Trophoblast cell (in vitro differentiated cells and primary cell): ENCODE measurements around the gene TTC31.

Experiments
- DNase-seq, 2 donors: peaks; one replicate each; pipeline ENCODE4 v3.0.0-alpha.2; 2016
- H2AFZ ChIP-seq: 2 replicates; pipeline ENCODE4 v1.6.1; 2013; ENCODE audit warnings: low read length, moderate library complexity, mild to moderate bottlenecking; ENCODE audit not compliant: insufficient read depth, poor library complexity
- H2AK5ac ChIP-seq: 2 replicates; pipeline ENCODE4 v1.6.1; 2013; ENCODE audit warnings: mild to moderate bottlenecking, low read length
- H2BK120ac ChIP-seq: 2 replicates; pipeline ENCODE4 v1.6.1; 2013; ENCODE audit warnings: low read length, mild to moderate bottlenecking, moderate library complexity; ENCODE audit not compliant: insufficient read depth, poor library complexity
- H2BK12ac ChIP-seq: 2 replicates; pipeline ENCODE4 v1.6.1; 2013; ENCODE audit warnings: mild to moderate bottlenecking, low read length, moderate library complexity
- H2BK5ac ChIP-seq: 2 replicates; pipeline ENCODE4 v1.6.1; 2013; ENCODE audit warnings: low read length, low read depth, moderate library complexity, mild to moderate bottlenecking; ENCODE audit not compliant: poor library complexity
- H3K14ac ChIP-seq: 2 replicates; pipeline ENCODE4 v1.6.1; 2013; ENCODE audit warnings: mild to moderate bottlenecking, low read length
- H3K18ac ChIP-seq: 2 replicates; pipeline ENCODE4 v1.6.1; 2013; ENCODE audit warnings: mild to moderate bottlenecking, low read length
- H3K23ac ChIP-seq: 2 replicates; pipeline ENCODE4 v1.6.1; 2013; ENCODE audit warnings: low read length
- H3K27ac ChIP-seq: 2 replicates; pipeline ENCODE4 v1.5.1; 2013; ENCODE audit warnings: low read depth, mild to moderate bottlenecking, inconsistent platforms, low read length, moderate library complexity
- H3K27me3 ChIP-seq: 2 replicates; pipeline ENCODE4 v1.6.1; 2013; ENCODE audit warnings: inconsistent platforms, mild to moderate bottlenecking, low read length, moderate library complexity; ENCODE audit not compliant: insufficient read depth
- H3K36me3 ChIP-seq, 2 experiments: 1 replicate in 1 of 2; 2 replicates in 1 of 2; pipeline ENCODE4 v1.6.1; 2013; ENCODE audit warnings: low read length in 2 of 2, mild to moderate bottlenecking in 2 of 2, moderate library complexity in 1 of 2; ENCODE audit not compliant: insufficient read depth in 2 of 2, control insufficient read depth in 1 of 2
- H3K4ac ChIP-seq: 2 replicates; pipeline ENCODE4 v1.6.1; 2013; ENCODE audit warnings: low read depth, mild to moderate bottlenecking, low read length, moderate library complexity
- H3K4me1 ChIP-seq, 2 experiments: 1 replicate in 1 of 2; 2 replicates in 1 of 2; pipeline ENCODE4 v1.6.1; 2013; ENCODE audit warnings: low read length in 2 of 2, mild to moderate bottlenecking in 2 of 2, moderate library complexity in 1 of 2; ENCODE audit not compliant: insufficient read depth in 2 of 2, control insufficient read depth in 1 of 2
- H3K4me2 ChIP-seq: 2 replicates; pipeline ENCODE4 v1.6.1; 2013; ENCODE audit warnings: inconsistent platforms, mild to moderate bottlenecking, low read length, moderate library complexity
- H3K4me3 ChIP-seq: 2 replicates; pipeline ENCODE4 v1.5.1; 2013; ENCODE audit warnings: mild to moderate bottlenecking, low read depth, low read length, inconsistent platforms
- H3K79me1 ChIP-seq: one replicate; pipeline ENCODE4 v1.6.1; 2013; ENCODE audit warnings: low read length
- H3K79me2 ChIP-seq: 2 replicates; pipeline ENCODE4 v1.6.1; 2013; ENCODE audit warnings: low read length, mild to moderate bottlenecking; ENCODE audit not compliant: control insufficient read depth, insufficient read depth, poor library complexity
- H3K9ac ChIP-seq: 2 replicates; pipeline ENCODE4 v1.6.1; 2013; ENCODE audit warnings: mild to moderate bottlenecking, low read length
- H3K9me3 ChIP-seq: 2 replicates; pipeline ENCODE4 v1.6.1; 2013; ENCODE audit warnings: low read depth, mild to moderate bottlenecking, control low read depth, inconsistent platforms, low read length; ENCODE audit not compliant: insufficient read depth
- H4K12ac ChIP-seq: 2 replicates; pipeline ENCODE4 v1.6.1; 2013; ENCODE audit warnings: low read depth, mild to moderate bottlenecking, low read length, moderate library complexity
- H4K8ac ChIP-seq: 2 replicates; pipeline ENCODE4 v1.6.1; 2013; ENCODE audit warnings: low read depth, mild to moderate bottlenecking, low read length, moderate library complexity
- H4K91ac ChIP-seq: one replicate; pipeline ENCODE4 v1.6.1; 2013; ENCODE audit warnings: low read depth, mild to moderate bottlenecking, low read length, moderate library complexity
- WGBS: extraction: QIAGEN DNeasy Blood & Tissue Kit; methylation state at CpG from one replicate; pipeline ENCODE4 v1.1.7; 2013; ENCODE audit warnings: missing lambda C conversion rate; ENCODE audit not compliant: insufficient read length, insufficient coverage; ENCODE audit errors: extremely low coverage; 5-methylcytosine and 5-hydroxymethylcytosine counted together

TTC31 gene

DNA sequence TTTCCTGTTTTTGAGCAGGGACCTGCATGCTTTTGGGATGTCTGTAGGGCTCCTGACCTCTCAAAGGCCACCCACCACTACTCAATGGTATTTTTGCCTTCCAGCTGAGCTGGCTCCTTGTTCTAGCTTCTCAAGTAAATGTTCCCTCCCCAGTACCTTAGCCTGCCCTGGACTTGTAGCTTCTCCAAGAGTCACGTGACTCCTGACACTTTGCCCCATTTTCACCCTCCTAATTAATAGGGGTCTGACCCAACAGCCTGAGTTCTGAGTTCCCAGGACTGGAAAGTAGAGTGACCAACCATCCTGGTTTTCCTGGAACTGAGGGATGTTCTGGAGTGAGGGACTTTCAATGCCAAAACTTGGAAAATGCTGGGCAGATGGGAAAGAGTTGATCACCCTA lies 12.6 kb downstream of the TTC31 start:
- DNase-seq: no peak
- H3K4ac ChIP-seq: no peak overlapping the region
- peaks cover 3% of the 10 kb centered on the region for H3K79me1 ChIP-seq
- H4K12ac ChIP-seq: no peak overlapping the region
- H3K4me1 ChIP-seq: peaks cover 16 to 18% of the 10 kb centered on the region in 2 experiments
- H3K79me2 ChIP-seq: no peaks in the 10 kb centered on the region
- H3K36me3 ChIP-seq: peaks cover 24 to 33% of the 10 kb centered on the region in 2 experiments
- no peak overlapping the region for H4K8ac ChIP-seq
- H2BK12ac ChIP-seq: no peak overlapping the region
- no peak overlapping the region for H3K9ac ChIP-seq
- no peak overlapping the region for H3K27ac ChIP-seq
- H3K27me3 ChIP-seq: peaks cover 32% of the 10 kb centered on the region
- H3K18ac ChIP-seq: no peak overlapping the region
- WGBS: no CpG with 5 or more reads among the region's 1 CpG
- no peak overlapping the region for H2BK120ac ChIP-seq
- H2AFZ ChIP-seq: no peak overlapping the region
- H3K23ac ChIP-seq: no peak overlapping the region
- H3K9me3 ChIP-seq: peaks cover 3% of the 10 kb centered on the region
- H3K4me3 ChIP-seq: no peak overlapping the region
- no peak overlapping the region for H2BK5ac ChIP-seq
- H3K4me2 ChIP-seq: no peak overlapping the region
- no peak overlapping the region for H2AK5ac ChIP-seq
- H3K14ac ChIP-seq: no peak overlapping the region
- no peak overlapping the region for H4K91ac ChIP-seq

DNA sequence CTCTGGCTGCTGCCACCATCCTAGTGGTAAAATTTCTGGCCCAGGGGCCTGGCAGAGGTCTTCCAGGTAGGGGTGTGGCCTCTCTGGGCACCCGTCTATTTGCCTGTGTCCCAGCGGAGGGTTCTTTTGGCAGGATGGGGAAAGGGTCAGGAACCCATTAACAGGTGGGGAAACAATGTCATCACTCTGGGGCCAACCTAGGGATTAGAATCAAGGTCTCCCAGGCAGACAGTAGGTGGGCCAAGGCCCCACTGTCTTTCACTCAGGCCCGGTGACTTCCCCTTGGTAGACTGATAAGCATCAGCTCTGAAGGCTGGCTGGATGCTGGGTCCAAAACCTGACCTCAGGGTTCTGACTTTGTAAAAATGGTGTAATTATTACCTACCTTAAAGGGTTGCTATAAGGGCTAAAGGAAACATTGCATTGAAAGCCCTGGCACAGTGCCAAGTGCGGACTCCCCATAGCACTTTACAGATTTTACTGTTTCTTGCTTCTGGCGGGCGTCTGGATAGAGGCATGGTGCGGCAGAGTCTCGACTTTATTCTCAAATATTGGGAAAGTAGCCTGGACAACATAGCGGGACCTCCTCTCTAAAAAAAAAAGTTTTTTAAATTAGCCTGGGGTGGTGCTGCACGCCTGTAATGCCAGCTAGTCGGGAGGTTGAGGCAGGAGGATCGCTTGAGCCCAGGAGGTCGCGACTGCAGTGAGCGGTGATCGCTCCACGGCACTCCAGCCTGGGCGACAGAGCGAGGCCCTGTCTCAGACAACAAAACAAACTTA lies 14.3 kb downstream of the TTC31 start:
- Histone ChIP-seq H3K14ac (no peak overlapping the region), H4K91ac (no peak overlapping the region)
- no CpG with 5 or more reads among the region's 19 CpGs for WGBS

DNA sequence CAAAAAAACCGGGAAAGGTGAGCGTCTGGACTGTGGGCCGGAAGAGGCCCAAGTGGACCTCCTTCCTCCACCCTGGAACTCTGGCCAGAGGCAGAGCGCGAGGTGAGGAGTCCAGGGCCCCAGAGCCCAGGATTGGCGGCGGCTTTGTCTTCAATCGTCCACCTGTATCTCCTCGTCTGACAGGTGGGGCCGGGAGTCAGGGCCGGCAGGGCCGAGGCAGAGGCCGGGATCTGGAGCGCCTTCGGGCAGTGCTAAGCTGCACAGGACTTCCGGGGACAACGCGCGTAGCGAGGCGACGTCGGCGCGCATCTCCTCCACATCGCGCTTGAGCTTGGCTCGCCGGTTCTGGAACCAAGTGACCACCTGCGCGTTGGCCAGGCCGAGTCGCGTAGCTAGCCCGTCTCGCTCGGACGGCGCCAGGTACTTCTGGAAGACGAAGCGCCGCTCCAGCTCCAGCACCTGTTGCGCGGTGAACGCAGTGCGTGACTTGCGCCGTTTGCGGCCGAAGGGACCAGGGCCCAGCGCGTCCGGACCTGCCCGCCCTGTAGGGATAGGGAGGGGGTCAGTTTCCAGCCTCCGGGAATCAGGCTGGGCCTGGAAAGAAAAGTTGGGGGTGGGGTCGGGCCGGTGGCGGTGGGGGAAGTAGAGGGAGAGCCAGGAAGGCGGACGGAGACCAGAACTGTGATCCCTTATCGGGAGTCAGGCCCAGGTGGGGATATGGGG lies 15.1 kb downstream of the TTC31 start:
- H4K12ac ChIP-seq: no peak overlapping the region
- H3K79me2 ChIP-seq: peaks cover 4% of the 10 kb centered on the region
- no peak overlapping the region for H2BK5ac ChIP-seq
- no peak overlapping the region for H2BK12ac ChIP-seq
- no peak overlapping the region for H3K4ac ChIP-seq
- WGBS: no CpG with 5 or more reads among the region's 61 CpGs
- peaks cover 10% of the 10 kb centered on the region for H3K79me1 ChIP-seq
- H2AFZ ChIP-seq: peak overlapping the region; percentile 27
- no peak overlapping the region for H3K18ac ChIP-seq
- no peak overlapping the region for H3K27ac ChIP-seq
- H3K4me2 ChIP-seq: peak overlapping the region; percentile 63
- peaks cover 2% of the 10 kb centered on the region for H3K9me3 ChIP-seq
- H3K36me3 ChIP-seq: peaks cover 2 to 8% of the 10 kb centered on the region in 2 experiments
- H3K27me3 ChIP-seq: peaks cover 57% of the 10 kb centered on the region
- H3K9ac ChIP-seq: no peak overlapping the region
- peak overlapping the region; percentile 1 for H4K8ac ChIP-seq
- DNase-seq: peak; percentile 39 to 71
- H2BK120ac ChIP-seq: no peak overlapping the region
- no peak overlapping the region for H4K91ac ChIP-seq
- no peak overlapping the region for H3K14ac ChIP-seq
- H3K4me1 ChIP-seq: peaks cover 20 to 21% of the 10 kb centered on the region in 2 experiments
- no peak overlapping the region for H2AK5ac ChIP-seq
- no peak overlapping the region for H3K23ac ChIP-seq
- peak overlapping the region; percentile 54 for H3K4me3 ChIP-seq

More for the DNA sequence above, 14.3 kb downstream of the TTC31 start:
- H3K79me1 ChIP-seq: peaks cover 3% of the 10 kb centered on the region
- no peak overlapping the region for H3K9ac ChIP-seq
- no peak for DNase-seq
- H3K4me3 ChIP-seq: no peak overlapping the region
- H3K36me3 ChIP-seq: peaks cover 8 to 15% of the 10 kb centered on the region in 2 experiments
- H3K27me3 ChIP-seq: peaks cover 50% of the 10 kb centered on the region
- H3K4ac ChIP-seq: no peak overlapping the region
- peak overlapping the region; percentile 63 for H3K4me2 ChIP-seq
- H2AFZ ChIP-seq: no peak overlapping the region
- no peaks in the 10 kb centered on the region for H3K79me2 ChIP-seq
- peaks cover 18% of the 10 kb centered on the region in 2 experiments for H3K4me1 ChIP-seq
- H4K8ac ChIP-seq: no peak overlapping the region
- H2BK12ac ChIP-seq: no peak overlapping the region
- H2AK5ac ChIP-seq: no peak overlapping the region
- H3K18ac ChIP-seq: no peak overlapping the region
- H3K9me3 ChIP-seq: peaks cover 2% of the 10 kb centered on the region
- no peak overlapping the region for H4K12ac ChIP-seq
- no peak overlapping the region for H3K23ac ChIP-seq
- H2BK120ac ChIP-seq: no peak overlapping the region
- no peak overlapping the region for H3K27ac ChIP-seq
- no peak overlapping the region for H2BK5ac ChIP-seq

DNA sequence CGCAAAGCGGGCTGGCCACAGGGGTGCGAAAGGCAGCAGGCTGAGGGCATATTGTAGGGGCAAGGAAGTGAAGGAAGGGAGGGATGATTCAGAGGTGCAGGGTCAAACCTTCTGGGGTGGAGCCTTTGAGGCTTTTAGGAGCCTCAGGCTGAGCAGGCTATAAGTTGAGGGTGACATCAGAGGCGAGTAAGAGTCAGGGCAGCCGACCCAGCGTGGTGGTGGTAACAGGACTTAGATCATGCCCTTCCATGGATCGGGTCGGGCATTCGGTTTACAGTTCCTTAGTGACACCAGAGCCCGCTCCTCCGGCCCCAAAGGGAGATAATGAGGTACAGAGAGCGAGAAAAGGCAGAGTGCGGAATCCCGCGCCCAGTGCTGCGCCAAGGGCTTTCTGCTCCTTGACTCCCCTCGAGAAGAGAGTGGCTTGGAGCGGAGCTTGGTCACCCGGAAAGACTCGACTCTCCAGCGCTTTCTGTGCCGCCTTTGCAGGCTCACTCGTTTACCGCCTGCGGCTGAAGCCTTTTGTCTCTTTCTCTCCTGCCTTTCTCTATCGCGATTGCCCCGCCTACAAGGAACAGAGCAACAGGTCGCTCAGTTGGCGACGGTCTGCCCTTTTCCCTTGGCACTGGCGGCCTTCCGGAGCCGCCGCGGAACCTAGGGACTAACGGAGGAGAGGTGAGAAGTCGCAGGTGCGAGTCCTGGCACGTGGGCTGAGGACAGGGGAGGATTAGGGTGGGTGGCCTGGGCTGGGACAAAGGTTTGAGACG lies 15.8 kb downstream of the TTC31 start:
- no peak overlapping the region for H2BK5ac ChIP-seq
- no peak overlapping the region for H3K18ac ChIP-seq
- no peak overlapping the region for H3K14ac ChIP-seq
- H3K27ac ChIP-seq: no peak overlapping the region
- H3K4me2 ChIP-seq: peak overlapping the region; percentile 63
- peak; percentile 23 to 33 for DNase-seq
- H3K27me3 ChIP-seq: peaks cover 63% of the 10 kb centered on the region
- H3K79me1 ChIP-seq: peaks cover 18% of the 10 kb centered on the region
- peaks cover 2% of the 10 kb centered on the region for H3K9me3 ChIP-seq
- H3K23ac ChIP-seq: no peak overlapping the region
- no peak overlapping the region for H3K4ac ChIP-seq
- H2AFZ ChIP-seq: peak overlapping the region; percentile 27
- no peak overlapping the region for H2BK12ac ChIP-seq
- peaks cover 8% of the 10 kb centered on the region for H3K79me2 ChIP-seq
- no peak overlapping the region for H3K9ac ChIP-seq
- H3K36me3 ChIP-seq: peaks cover 0 to under 1% of the 10 kb centered on the region in 2 experiments
- H2AK5ac ChIP-seq: no peak overlapping the region
- H3K4me1 ChIP-seq: peaks cover 25% of the 10 kb centered on the region in 2 experiments
- H3K4me3 ChIP-seq: peak overlapping the region; percentile 30
- H4K12ac ChIP-seq: no peak overlapping the region
- no CpG with 5 or more reads among the region's 41 CpGs for WGBS
- no peak overlapping the region for H4K91ac ChIP-seq
- H4K8ac ChIP-seq: no peak overlapping the region
- no peak overlapping the region for H2BK120ac ChIP-seq
